Measurements from ENCODE around the gene FBXW7. TPM values are rescaled to one million over a fixed set of nuclear protein-coding genes. Genes with fewer than 3 reads are reported as not detected.

Gene FBXW7
- total RNA-seq, 1 experiment from 2014 or later = 23.0 TPM

DNA sequence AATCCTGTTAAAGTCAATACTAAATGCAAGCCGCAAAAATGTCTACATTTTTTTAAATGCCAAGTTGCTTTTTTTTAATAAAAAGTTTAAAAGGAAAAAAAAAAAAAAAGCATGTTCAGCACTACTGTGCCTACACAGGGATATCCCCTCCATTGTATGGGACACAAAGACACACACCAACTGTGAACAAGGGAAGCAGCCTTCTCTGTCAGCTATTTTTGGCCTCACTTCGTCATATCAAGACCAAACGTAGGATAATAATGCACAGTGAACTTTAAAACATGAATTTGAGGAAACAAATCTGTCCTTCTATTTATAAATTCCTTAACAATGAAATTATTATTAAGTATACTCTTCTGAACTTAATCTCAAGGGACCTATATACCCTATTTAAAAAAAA is 4.4 kb downstream of the FBXW7 start:
- Mint-ChIP-seq H3K4me3 (no peak overlapping the region), H3K4me1 (peaks cover 18% of the 10 kb centered on the region), H3K27ac (no peak overlapping the region), H3K36me3 (0 out of 2 replicates have a peak, but pooled peaks cover 2% of the 10 kb centered on the region), H3K9me3 (no peaks in the 10 kb centered on the region), H3K27me3 (ENCODE audit: low read depth) (no peaks in the 10 kb centered on the region; the same call in 1 of the 2 replicates)
- CTCF ChIA-PET = interaction anchor here (1.2 kb wide), 1 partner anchor 30 kb away, joined by 3 read pairs; no protein-coding TSS in a partner anchor
- TF ChIP-seq SOX15 (CRISPR knock-in tag; IDR thresholded peaks at IDR 0.05) (no peak), RORB (CRISPR knock-in tag; IDR thresholded peaks at IDR 0.05) (no peak), TP53 (CRISPR knock-in tag; IDR thresholded peaks at IDR 0.05) (no peak), ZNF317 (CRISPR knock-in tag; IDR thresholded peaks at IDR 0.05; ENCODE audit: borderline replicate concordance, low read depth) (no peak), ZNF219 (CRISPR knock-in tag; IDR thresholded peaks at IDR 0.05; ENCODE audit: borderline replicate concordance) (no peak), ETV6 (CRISPR knock-in tag; IDR thresholded peaks at IDR 0.05) (no peak), ESRRA (CRISPR knock-in tag; IDR thresholded peaks at IDR 0.05; ENCODE audit: borderline replicate concordance) (no peak), MYBL2 (CRISPR knock-in tag; IDR thresholded peaks at IDR 0.05) (no peak), HMGA2 (CRISPR knock-in tag; IDR thresholded peaks at IDR 0.05) (no peak), GABPB1 (CRISPR knock-in tag; IDR thresholded peaks at IDR 0.05) (no peak), ZNF423 (CRISPR knock-in tag; IDR thresholded peaks at IDR 0.05) (no peak), ZNF263 (CRISPR knock-in tag; IDR thresholded peaks at IDR 0.05; ENCODE audit: low read depth) (no peak), NR3C1 (CRISPR knock-in tag; conservative IDR thresholded peaks at IDR 0.05; ENCODE audit: low read depth) (no peak), ATF1 (CRISPR knock-in tag; IDR thresholded peaks at IDR 0.05) (no peak)
- TF ChIP-seq, protein P1, sequence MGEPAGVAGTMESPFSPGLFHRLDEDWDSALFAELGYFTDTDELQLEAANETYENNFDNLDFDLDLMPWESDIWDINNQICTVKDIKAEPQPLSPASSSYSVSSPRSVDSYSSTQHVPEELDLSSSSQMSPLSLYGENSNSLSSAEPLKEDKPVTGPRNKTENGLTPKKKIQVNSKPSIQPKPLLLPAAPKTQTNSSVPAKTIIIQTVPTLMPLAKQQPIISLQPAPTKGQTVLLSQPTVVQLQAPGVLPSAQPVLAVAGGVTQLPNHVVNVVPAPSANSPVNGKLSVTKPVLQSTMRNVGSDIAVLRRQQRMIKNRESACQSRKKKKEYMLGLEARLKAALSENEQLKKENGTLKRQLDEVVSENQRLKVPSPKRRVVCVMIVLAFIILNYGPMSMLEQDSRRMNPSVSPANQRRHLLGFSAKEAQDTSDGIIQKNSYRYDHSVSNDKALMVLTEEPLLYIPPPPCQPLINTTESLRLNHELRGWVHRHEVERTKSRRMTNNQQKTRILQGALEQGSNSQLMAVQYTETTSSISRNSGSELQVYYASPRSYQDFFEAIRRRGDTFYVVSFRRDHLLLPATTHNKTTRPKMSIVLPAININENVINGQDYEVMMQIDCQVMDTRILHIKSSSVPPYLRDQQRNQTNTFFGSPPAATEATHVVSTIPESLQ (CRISPR knock-in tag; IDR thresholded peaks at IDR 0.05) = no peak
- TF ChIP-seq, protein P2, sequence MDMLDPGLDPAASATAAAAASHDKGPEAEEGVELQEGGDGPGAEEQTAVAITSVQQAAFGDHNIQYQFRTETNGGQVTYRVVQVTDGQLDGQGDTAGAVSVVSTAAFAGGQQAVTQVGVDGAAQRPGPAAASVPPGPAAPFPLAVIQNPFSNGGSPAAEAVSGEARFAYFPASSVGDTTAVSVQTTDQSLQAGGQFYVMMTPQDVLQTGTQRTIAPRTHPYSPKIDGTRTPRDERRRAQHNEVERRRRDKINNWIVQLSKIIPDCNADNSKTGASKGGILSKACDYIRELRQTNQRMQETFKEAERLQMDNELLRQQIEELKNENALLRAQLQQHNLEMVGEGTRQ (CRISPR knock-in tag; IDR thresholded peaks at IDR 0.05) = no peak
- TF ChIP-seq, protein P3, sequence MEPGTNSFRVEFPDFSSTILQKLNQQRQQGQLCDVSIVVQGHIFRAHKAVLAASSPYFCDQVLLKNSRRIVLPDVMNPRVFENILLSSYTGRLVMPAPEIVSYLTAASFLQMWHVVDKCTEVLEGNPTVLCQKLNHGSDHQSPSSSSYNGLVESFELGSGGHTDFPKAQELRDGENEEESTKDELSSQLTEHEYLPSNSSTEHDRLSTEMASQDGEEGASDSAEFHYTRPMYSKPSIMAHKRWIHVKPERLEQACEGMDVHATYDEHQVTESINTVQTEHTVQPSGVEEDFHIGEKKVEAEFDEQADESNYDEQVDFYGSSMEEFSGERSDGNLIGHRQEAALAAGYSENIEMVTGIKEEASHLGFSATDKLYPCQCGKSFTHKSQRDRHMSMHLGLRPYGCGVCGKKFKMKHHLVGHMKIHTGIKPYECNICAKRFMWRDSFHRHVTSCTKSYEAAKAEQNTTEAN (CRISPR knock-in tag; IDR thresholded peaks at IDR 0.05) = no peak
- POLR2A ChIA-PET = no interaction called here
- no peak for ATAC-seq
- DNase-seq (ENCODE audit: low spot score) = no peak

DNA sequence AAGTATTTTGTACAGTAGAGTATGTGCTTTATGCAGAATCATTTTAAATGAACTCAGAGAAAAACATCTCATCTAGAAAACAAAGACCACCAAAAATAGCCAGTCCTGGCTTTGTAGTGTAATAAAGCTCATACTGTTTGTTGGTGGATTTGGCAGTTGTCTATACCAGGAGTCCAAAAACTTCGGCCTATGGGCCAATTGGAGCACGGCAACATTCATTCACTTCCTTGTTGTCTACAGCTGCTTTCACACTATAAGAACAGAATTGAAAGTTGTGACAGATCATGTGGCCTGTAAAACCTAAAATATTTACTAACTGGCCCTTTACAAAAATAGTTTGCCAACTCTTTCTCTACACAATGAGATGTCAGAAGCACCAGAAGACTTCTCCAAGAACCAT is 5.3 kb downstream of the FBXW7 start:
- no peaks in the 10 kb centered on the region for H3K9me3 Mint-ChIP-seq
- POLR2A ChIA-PET = interaction anchor here (0.6 kb wide), 1 partner anchor 9 kb away, joined by 4 read pairs; no protein-coding TSS in a partner anchor
- H3K4me1 Mint-ChIP-seq = peaks cover 18% of the 10 kb centered on the region
- CTCF ChIA-PET = interaction anchor here (1.4 kb wide), 1 partner anchor 30 kb away, joined by 6 read pairs; no protein-coding TSS in a partner anchor
- H3K4me3 Mint-ChIP-seq = no peak overlapping the region
- H3K36me3 Mint-ChIP-seq = 0 out of 2 replicates have a peak, but pooled peaks cover 2% of the 10 kb centered on the region
- TF ChIP-seq, protein P4, sequence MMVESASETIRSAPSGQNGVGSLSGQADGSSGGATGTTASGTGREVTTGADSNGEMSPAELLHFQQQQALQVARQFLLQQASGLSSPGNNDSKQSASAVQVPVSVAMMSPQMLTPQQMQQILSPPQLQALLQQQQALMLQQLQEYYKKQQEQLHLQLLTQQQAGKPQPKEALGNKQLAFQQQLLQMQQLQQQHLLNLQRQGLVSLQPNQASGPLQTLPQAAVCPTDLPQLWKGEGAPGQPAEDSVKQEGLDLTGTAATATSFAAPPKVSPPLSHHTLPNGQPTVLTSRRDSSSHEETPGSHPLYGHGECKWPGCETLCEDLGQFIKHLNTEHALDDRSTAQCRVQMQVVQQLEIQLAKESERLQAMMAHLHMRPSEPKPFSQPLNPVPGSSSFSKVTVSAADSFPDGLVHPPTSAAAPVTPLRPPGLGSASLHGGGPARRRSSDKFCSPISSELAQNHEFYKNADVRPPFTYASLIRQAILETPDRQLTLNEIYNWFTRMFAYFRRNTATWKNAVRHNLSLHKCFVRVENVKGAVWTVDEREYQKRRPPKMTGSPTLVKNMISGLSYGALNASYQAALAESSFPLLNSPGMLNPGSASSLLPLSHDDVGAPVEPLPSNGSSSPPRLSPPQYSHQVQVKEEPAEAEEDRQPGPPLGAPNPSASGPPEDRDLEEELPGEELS (CRISPR knock-in tag; IDR thresholded peaks at IDR 0.05) = no peak
- TF ChIP-seq, protein P5, sequence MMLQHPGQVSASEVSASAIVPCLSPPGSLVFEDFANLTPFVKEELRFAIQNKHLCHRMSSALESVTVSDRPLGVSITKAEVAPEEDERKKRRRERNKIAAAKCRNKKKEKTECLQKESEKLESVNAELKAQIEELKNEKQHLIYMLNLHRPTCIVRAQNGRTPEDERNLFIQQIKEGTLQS (CRISPR knock-in tag; conservative IDR thresholded peaks at IDR 0.05) = no peak
- TF ChIP-seq ZNF219 (CRISPR knock-in tag; IDR thresholded peaks at IDR 0.05; ENCODE audit: borderline replicate concordance) = no peak
- no peak for TF ChIP-seq ZNF138 (CRISPR knock-in tag; conservative IDR thresholded peaks at IDR 0.05)
- TF ChIP-seq TEAD4 (CRISPR knock-in tag; IDR thresholded peaks at IDR 0.05) = no peak
- TF ChIP-seq SP1 (CRISPR knock-in tag; conservative IDR thresholded peaks at IDR 0.05) = no peak
- TF ChIP-seq, protein P6, sequence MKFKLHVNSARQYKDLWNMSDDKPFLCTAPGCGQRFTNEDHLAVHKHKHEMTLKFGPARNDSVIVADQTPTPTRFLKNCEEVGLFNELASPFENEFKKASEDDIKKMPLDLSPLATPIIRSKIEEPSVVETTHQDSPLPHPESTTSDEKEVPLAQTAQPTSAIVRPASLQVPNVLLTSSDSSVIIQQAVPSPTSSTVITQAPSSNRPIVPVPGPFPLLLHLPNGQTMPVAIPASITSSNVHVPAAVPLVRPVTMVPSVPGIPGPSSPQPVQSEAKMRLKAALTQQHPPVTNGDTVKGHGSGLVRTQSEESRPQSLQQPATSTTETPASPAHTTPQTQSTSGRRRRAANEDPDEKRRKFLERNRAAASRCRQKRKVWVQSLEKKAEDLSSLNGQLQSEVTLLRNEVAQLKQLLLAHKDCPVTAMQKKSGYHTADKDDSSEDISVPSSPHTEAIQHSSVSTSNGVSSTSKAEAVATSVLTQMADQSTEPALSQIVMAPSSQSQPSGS (CRISPR knock-in tag; IDR thresholded peaks at IDR 0.05; ENCODE audit: borderline replicate concordance, low read depth) = no peak
- no peak for TF ChIP-seq ZNF263 (CRISPR knock-in tag; IDR thresholded peaks at IDR 0.05; ENCODE audit: low read depth)
- TF ChIP-seq, protein P7, sequence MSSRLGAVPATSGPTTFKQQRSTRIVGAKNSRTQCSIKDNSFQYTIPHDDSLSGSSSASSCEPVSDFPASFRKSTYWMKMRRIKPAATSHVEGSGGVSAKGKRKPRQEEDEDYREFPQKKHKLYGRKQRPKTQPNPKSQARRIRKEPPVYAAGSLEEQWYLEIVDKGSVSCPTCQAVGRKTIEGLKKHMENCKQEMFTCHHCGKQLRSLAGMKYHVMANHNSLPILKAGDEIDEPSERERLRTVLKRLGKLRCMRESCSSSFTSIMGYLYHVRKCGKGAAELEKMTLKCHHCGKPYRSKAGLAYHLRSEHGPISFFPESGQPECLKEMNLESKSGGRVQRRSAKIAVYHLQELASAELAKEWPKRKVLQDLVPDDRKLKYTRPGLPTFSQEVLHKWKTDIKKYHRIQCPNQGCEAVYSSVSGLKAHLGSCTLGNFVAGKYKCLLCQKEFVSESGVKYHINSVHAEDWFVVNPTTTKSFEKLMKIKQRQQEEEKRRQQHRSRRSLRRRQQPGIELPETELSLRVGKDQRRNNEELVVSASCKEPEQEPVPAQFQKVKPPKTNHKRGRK (CRISPR knock-in tag; IDR thresholded peaks at IDR 0.05; ENCODE audit: borderline replicate concordance) = no peak
- no peak for TF ChIP-seq ETV6 (CRISPR knock-in tag; IDR thresholded peaks at IDR 0.05)
- DNase-seq (ENCODE audit: low spot score) (no peak), ATAC-seq (no peak)
- H3K27ac Mint-ChIP-seq = no peak overlapping the region
- H3K27me3 Mint-ChIP-seq (ENCODE audit: low read depth) = no peaks in the 10 kb centered on the region; the same call in 1 of the 2 replicates

Data from WTC11 (cell line).